IMR-90 (cell line): ENCODE measurements around the gene VPS18. TPM values are rescaled to one million over a fixed set of nuclear protein-coding genes. Genes with fewer than 3 reads are reported as not detected.

Experiments
- ATAC-seq: fragments of 200-7000 bp; cut with Tn5 transposase; 2 replicates; pipeline ENCODE4 v1.9.1; 2020; ENCODE audit warnings: low read depth, mild to moderate bottlenecking, moderate library complexity
- BruUV-seq: library from RNA; stranded (reverse); fragments of 400-500 nt; replicated peaks from 2 replicates; lab custom pipeline; 2021; lab: Mats Ljungman, UMichigan
- CTCF ChIA-PET: fragments of 300-600 bp; formaldehyde crosslinking; extraction: SDS; loops from one replicate; lab custom pipeline; 2021; ENCODE audit warnings: antibody characterized with exemption; lab: Yijun Ruan, JAX
- POLR2A ChIA-PET: fragments of 300-600 bp; sonication (Branson Sonifier 250); formaldehyde crosslinking; loops from one replicate; lab custom pipeline; 2022; ENCODE audit warnings: antibody characterized with exemption; ENCODE audit not compliant: unreplicated experiment; lab: Charles Lee
- DNase-seq: peaks from one replicate; pipeline ENCODE4 v3.0.0; 2013
- H2AFZ ChIP-seq: replicated peaks from 2 replicates; pipeline ENCODE3; 2013; ENCODE audit warnings: low read length, mild to moderate bottlenecking; ENCODE audit not compliant: poor library complexity
- H2AK5ac ChIP-seq: 2 replicates; pipeline ENCODE4 v1.6.1; 2013; ENCODE audit warnings: low read depth, low read length, inconsistent platforms
- H2AK9ac ChIP-seq: replicated peaks from 2 replicates; pipeline ENCODE3; 2013; ENCODE audit warnings: mild to moderate bottlenecking, low read depth, low read length, moderate library complexity; ENCODE audit not compliant: poor library complexity
- H2BK120ac ChIP-seq: 2 replicates; pipeline ENCODE4 v1.6.1; 2013; ENCODE audit warnings: low read depth, low read length, inconsistent platforms
- H2BK15ac ChIP-seq: 3 replicates; pipeline ENCODE4 v1.6.1; 2013; ENCODE audit warnings: low read depth, low read length, inconsistent platforms
- H2BK20ac ChIP-seq: 2 replicates; pipeline ENCODE4 v1.6.1; 2013; ENCODE audit warnings: low read depth, mild to moderate bottlenecking, inconsistent platforms, low read length, moderate library complexity
- H2BK5ac ChIP-seq: 2 replicates; pipeline ENCODE4 v1.6.1; 2013; ENCODE audit warnings: mild to moderate bottlenecking, low read depth, low read length, inconsistent platforms; ENCODE audit not compliant: poor library complexity, severe bottlenecking
- H3K14ac ChIP-seq: replicated peaks from 2 replicates; pipeline ENCODE4 v1.6.1; 2013; ENCODE audit warnings: low read depth, low read length, inconsistent platforms
- H3K18ac ChIP-seq: 2 replicates; pipeline ENCODE4 v1.6.1; 2013; ENCODE audit warnings: low read depth, low read length, control low read depth
- H3K23ac ChIP-seq: 2 replicates; pipeline ENCODE4 v1.6.1; 2013; ENCODE audit warnings: low read depth, low read length, inconsistent platforms
- H3K27ac ChIP-seq: 2 replicates; pipeline ENCODE4 v1.5.1; 2013; ENCODE audit warnings: mild to moderate bottlenecking, control low read depth, low read length; ENCODE audit not compliant: insufficient read depth
- H3K27me3 ChIP-seq: 2 replicates; pipeline ENCODE4 v1.6.1; 2013; ENCODE audit warnings: low read length; ENCODE audit not compliant: control insufficient read depth, insufficient read depth
- H3K36me3 ChIP-seq: 2 replicates; pipeline ENCODE4 v1.6.1; 2013; ENCODE audit warnings: low read length, mixed read lengths; ENCODE audit not compliant: control insufficient read depth, insufficient read depth
- H3K4ac ChIP-seq: 2 replicates; pipeline ENCODE4 v1.6.1; 2013; ENCODE audit warnings: low read depth, low read length, inconsistent platforms
- H3K4me1 ChIP-seq: 2 replicates; pipeline ENCODE4 v1.6.1; 2013; ENCODE audit warnings: low read length, mixed read lengths; ENCODE audit not compliant: control insufficient read depth, insufficient read depth
- H3K4me2 ChIP-seq: 2 replicates; pipeline ENCODE4 v1.6.1; 2013; ENCODE audit warnings: low read depth, mild to moderate bottlenecking, control low read depth, low read length, moderate library complexity
- H3K4me3 ChIP-seq: 2 replicates; pipeline ENCODE4 v1.5.1; 2013; ENCODE audit warnings: low read depth, mild to moderate bottlenecking, control low read depth, low read length, moderate library complexity; ENCODE audit not compliant: insufficient read depth
- H3K56ac ChIP-seq: 2 replicates; pipeline ENCODE4 v1.6.1; 2013; ENCODE audit warnings: low read length, inconsistent platforms; ENCODE audit not compliant: insufficient read depth; ENCODE audit errors: extremely low read depth
- H3K79me1 ChIP-seq, 2 experiments: 2 replicates each; pipeline ENCODE4 v1.6.1; 2013; ENCODE audit warnings: low read length in 2 of 2, inconsistent platforms in 1 of 2, low read depth in 1 of 2
- H3K9ac ChIP-seq: 2 replicates; pipeline ENCODE4 v1.6.1; 2013; ENCODE audit warnings: low read depth, low read length, control low read depth
- H3K9me1 ChIP-seq: 2 replicates; pipeline ENCODE4 v1.6.1; 2013; ENCODE audit warnings: low read length, inconsistent platforms; ENCODE audit not compliant: insufficient read depth
- H3K9me3 ChIP-seq: 2 replicates; pipeline ENCODE4 v1.6.1; 2013; ENCODE audit warnings: low read length; ENCODE audit not compliant: control insufficient read depth, insufficient read depth
- H4K20me1 ChIP-seq: 2 replicates; pipeline ENCODE4 v1.6.1; 2013; ENCODE audit warnings: low read length, inconsistent platforms; ENCODE audit not compliant: insufficient read depth
- H4K5ac ChIP-seq: 2 replicates; pipeline ENCODE4 v1.6.1; 2013; ENCODE audit warnings: mild to moderate bottlenecking, low read depth, low read length, control low read depth
- H4K8ac ChIP-seq, 2 experiments: 2 replicates each; pipeline ENCODE4 v1.6.1; 2013; ENCODE audit warnings: low read depth in 2 of 2, low read length in 2 of 2, control low read depth in 1 of 2, inconsistent platforms in 1 of 2
- H4K91ac ChIP-seq: 2 replicates; pipeline ENCODE4 v1.6.1; 2013; ENCODE audit warnings: low read depth, low read length, inconsistent platforms; ENCODE audit not compliant: insufficient read depth
- BHLHE40 ChIP-seq: fragments of 150-350 bp; IDR thresholded peaks from 2 replicates; pipeline ENCODE4 v1.6.1; 2016; ENCODE audit warnings: mild to moderate bottlenecking, low read depth, low read length
- CEBPB ChIP-seq: IDR thresholded peaks from 2 replicates; pipeline ENCODE4 v1.6.1; 2012; ENCODE audit warnings: low read depth, low read length, improper control_type of control experiment
- CHD1 ChIP-seq: IDR thresholded peaks from 2 replicates; pipeline ENCODE4 v1.6.1; 2012; ENCODE audit warnings: low read depth, low read length, improper control_type of control experiment
- CTCF ChIP-seq: conservative IDR thresholded peaks from 2 replicates; pipeline ENCODE4 v1.5.1; 2012; ENCODE audit warnings: mild to moderate bottlenecking, low read depth, low read length, improper control_type of control experiment
- FOS ChIP-seq: fragments of 150-350 bp; IDR thresholded peaks from 2 replicates; pipeline ENCODE4 v1.6.1; 2016; ENCODE audit warnings: low read depth, low read length
- MAFK ChIP-seq: IDR thresholded peaks from 2 replicates; pipeline ENCODE4 v1.6.1; 2012; ENCODE audit warnings: low read depth, low read length, improper control_type of control experiment
- MAZ ChIP-seq: IDR thresholded peaks from 2 replicates; pipeline ENCODE4 v1.6.1; 2012; ENCODE audit warnings: low read depth, mild to moderate bottlenecking, low read length, improper control_type of control experiment, moderate library complexity, borderline replicate concordance
- MXI1 ChIP-seq: IDR thresholded peaks from 2 replicates; pipeline ENCODE4 v1.6.1; 2012; ENCODE audit warnings: low read depth, mild to moderate bottlenecking, low read length, moderate library complexity, borderline replicate concordance
- NFE2L2 ChIP-seq: fragments of 150-350 bp; IDR thresholded peaks from 2 replicates; pipeline ENCODE4 v1.6.1; 2016; ENCODE audit warnings: low read depth, mild to moderate bottlenecking, low read length
- POLR2A ChIP-seq: IDR thresholded peaks from 2 replicates; pipeline ENCODE4 v1.6.1; 2012; ENCODE audit warnings: mild to moderate bottlenecking, low read depth, low read length
- RAD21 ChIP-seq: IDR thresholded peaks from 2 replicates; pipeline ENCODE4 v1.6.1; 2012; ENCODE audit warnings: low read length, improper control_type of control experiment
- RCOR1 ChIP-seq: IDR thresholded peaks from 2 replicates; pipeline ENCODE4 v1.6.1; 2012; ENCODE audit warnings: mild to moderate bottlenecking, low read length, improper control_type of control experiment; ENCODE audit not compliant: insufficient replicate concordance
- RFX5 ChIP-seq: IDR thresholded peaks from 2 replicates; pipeline ENCODE4 v1.8.0; 2012; ENCODE audit warnings: low read depth, mild to moderate bottlenecking, low read length, moderate library complexity
- SMC3 ChIP-seq: fragments of 150-350 bp; IDR thresholded peaks from 2 replicates; pipeline ENCODE4 v1.6.1; 2016; ENCODE audit warnings: low read depth, mild to moderate bottlenecking, antibody characterized with exemption, low read length, moderate library complexity
- WGBS, 2 experiments: methylation state at CpG; one replicate each; pipeline versions ENCODE4 v1.1.5 to v1.1.7; 2013; ENCODE audit warnings: missing lambda C conversion rate in 2 of 2; ENCODE audit not compliant: insufficient read length in 1 of 2; ENCODE audit errors: extremely low coverage in 2 of 2; 5-methylcytosine and 5-hydroxymethylcytosine counted together
- dilution Hi-C: fragments of 300-500 bp; cut with HindIII; formaldehyde crosslinking; loops from one replicate; pipeline ENCODE4 v1.14.3; 2018; ENCODE audit warnings: low sequenced_read_pairs; ENCODE audit not compliant: unreplicated experiment
- in situ Hi-C: fragments of 300-500 bp; cut with MboI; formaldehyde crosslinking; loops from 3 replicates; pipeline ENCODE4 v1.14.3; 2019; ENCODE audit warnings: low sequenced_read_pairs, inconsistent platforms, mixed read lengths
- intact Hi-C: fragments of 100-400 bp; cut with micrococcal nuclease; formaldehyde crosslinking; loops from 2 replicates; pipeline ENCODE4 v1.10.0; 2022
- polyA plus RNA-seq, 3 experiments: library from polyadenylated mRNA; depleted of rRNA; stranded (reverse); fragments of >200 nt; gene quantifications; 2 replicates each; pipeline ENCODE4 v1.2.3, GENCODE V29; 2012; ENCODE audit warnings: low replicate concordance in 1 of 3
- total RNA-seq: library from RNA; depleted of rRNA; stranded (reverse); fragments of >200 nt; gene quantifications from 2 replicates; pipeline ENCODE4 v1.2.3, GENCODE V29; 2012
- TF ChIP-seq, protein P1 (sequence below): fragments of 150-350 bp; IDR thresholded peaks from 2 replicates; pipeline ENCODE4 v1.6.1; 2017; ENCODE audit warnings: mild to moderate bottlenecking, antibody characterized with exemption, low read length, low read depth
- TF ChIP-seq, protein P2 (sequence below): fragments of 150-350 bp; IDR thresholded peaks from 2 replicates; pipeline ENCODE4 v1.6.1; 2016; ENCODE audit warnings: low read depth, mild to moderate bottlenecking, low read length, moderate library complexity, borderline replicate concordance

The VPS18 gene
- total and polyA plus RNA-seq, 2 of the 4 experiments (the other 2 are of a cell fraction): 19.3 to 32.3 TPM

GRCh38 chr15:40951764-40952163, 57.5 kb downstream of the VPS18 start:
- no peak overlapping the region for H3K4me3 ChIP-seq
- intact Hi-C loops: loop anchor here (2.0 to 5.0 kb wide), 2 partner anchors 31 to 66 kb away; no protein-coding TSS in a partner anchor
- ATAC-seq (no peak), DNase-seq (no peak)
- H2BK120ac ChIP-seq: peak overlapping the region; percentile 54
- H3K18ac ChIP-seq: no peak overlapping the region
- H2AK9ac ChIP-seq: no peak overlapping the region
- H4K20me1 ChIP-seq: peaks cover 34% of the 10 kb centered on the region
- ChIA-PET CTCF (interaction anchor here (4.6 kb wide), 1 partner anchor 10 kb away, joined by 23 read pairs; no protein-coding TSS in a partner anchor), POLR2A (no interaction called here)
- H3K56ac ChIP-seq: no peak overlapping the region
- dilution Hi-C loops: no loop called here
- no peak overlapping the region for H3K4me2 ChIP-seq
- in situ Hi-C loops: no loop called here
- no CpG with 5 or more reads among the region's 4 CpGs for WGBS, 2 experiments
- H3K9me1 ChIP-seq: peaks cover 20% of the 10 kb centered on the region
- TF ChIP-seq, protein P1, sequence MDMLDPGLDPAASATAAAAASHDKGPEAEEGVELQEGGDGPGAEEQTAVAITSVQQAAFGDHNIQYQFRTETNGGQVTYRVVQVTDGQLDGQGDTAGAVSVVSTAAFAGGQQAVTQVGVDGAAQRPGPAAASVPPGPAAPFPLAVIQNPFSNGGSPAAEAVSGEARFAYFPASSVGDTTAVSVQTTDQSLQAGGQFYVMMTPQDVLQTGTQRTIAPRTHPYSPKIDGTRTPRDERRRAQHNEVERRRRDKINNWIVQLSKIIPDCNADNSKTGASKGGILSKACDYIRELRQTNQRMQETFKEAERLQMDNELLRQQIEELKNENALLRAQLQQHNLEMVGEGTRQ: no peak
- no peak for TF ChIP-seq RCOR1
- TF ChIP-seq, protein P2, sequence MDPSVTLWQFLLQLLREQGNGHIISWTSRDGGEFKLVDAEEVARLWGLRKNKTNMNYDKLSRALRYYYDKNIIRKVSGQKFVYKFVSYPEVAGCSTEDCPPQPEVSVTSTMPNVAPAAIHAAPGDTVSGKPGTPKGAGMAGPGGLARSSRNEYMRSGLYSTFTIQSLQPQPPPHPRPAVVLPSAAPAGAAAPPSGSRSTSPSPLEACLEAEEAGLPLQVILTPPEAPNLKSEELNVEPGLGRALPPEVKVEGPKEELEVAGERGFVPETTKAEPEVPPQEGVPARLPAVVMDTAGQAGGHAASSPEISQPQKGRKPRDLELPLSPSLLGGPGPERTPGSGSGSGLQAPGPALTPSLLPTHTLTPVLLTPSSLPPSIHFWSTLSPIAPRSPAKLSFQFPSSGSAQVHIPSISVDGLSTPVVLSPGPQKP: no peak
- TF ChIP-seq BHLHE40: no peak
- no peak for TF ChIP-seq CEBPB
- no peak for TF ChIP-seq CHD1
- TF ChIP-seq RAD21: no peak
- no peak for TF ChIP-seq SMC3
- TF ChIP-seq NFE2L2: no peak
- TF ChIP-seq CTCF: no peak
- TF ChIP-seq MAFK: no peak
- TF ChIP-seq MAZ: no peak
- no peak for TF ChIP-seq MXI1
- no peak for TF ChIP-seq POLR2A
- TF ChIP-seq FOS: no peak
- no peak for TF ChIP-seq RFX5
- peaks cover 14 to 45% of the 10 kb centered on the region in 2 experiments for H3K79me1 ChIP-seq
- H3K9me3 ChIP-seq: no peaks in the 10 kb centered on the region
- peak overlapping the region; percentile 8 to 78; a peak in 2 of 4 replicates for H4K8ac ChIP-seq
- H2AFZ ChIP-seq: no peak overlapping the region
- no peak overlapping the region for H3K27ac ChIP-seq
- H3K4me1 ChIP-seq: peaks cover 24% of the 10 kb centered on the region
- no peak overlapping the region for H3K14ac ChIP-seq
- H2BK5ac ChIP-seq: no peak overlapping the region
- H2BK15ac ChIP-seq: peak overlapping the region; percentile 86; the same call in 2 of the 3 replicates
- H3K9ac ChIP-seq: no peak overlapping the region
- H4K91ac ChIP-seq: peak overlapping the region; percentile 65
- BruUV-seq: no TSS peak
- peak overlapping the region; percentile 42; the same call in 1 of the 2 replicates for H3K23ac ChIP-seq
- H4K5ac ChIP-seq: 0 out of 2 replicates have a peak overlapping the region, but pooled peaks have one; percentile 31
- no peak overlapping the region for H2AK5ac ChIP-seq
- peaks cover 21% of the 10 kb centered on the region for H3K36me3 ChIP-seq
- H3K27me3 ChIP-seq: no peaks in the 10 kb centered on the region
- peak overlapping the region; percentile 55; the same call in 1 of the 2 replicates for H3K4ac ChIP-seq
- peak overlapping the region; percentile 48; the same call in 1 of the 2 replicates for H2BK20ac ChIP-seq
